ENCODE measurements around the gene SEMA4G. TPM values are rescaled to one million over a fixed set of nuclear protein-coding genes. Genes with fewer than 3 reads are reported as not detected.
"Not testable (repeated sequence)": the region's sequence is repeated elsewhere in the genome, so short reads cannot be mapped to it uniquely, and the experiment has no call there.

SEMA4G gene
- total RNA-seq, 1 experiment from 2014 or later = 0.42 TPM

- Histone ChIP-seq H3K9me3 (replicated peaks) (no peaks in the 10 kb centered on the region), H3K36me3 (peaks cover 70% of the 10 kb centered on the region), H3K27me3 (replicated peaks) (no peaks in the 10 kb centered on the region), H3K27ac (no peak overlapping the region), H3K4me3 (no peak overlapping the region), H3K4me1 (replicated peaks) (peaks cover 2% of the 10 kb centered on the region)
- DNase-seq (ENCODE audit: low read depth in 1 of 2, low spot score in 2 of 2) = no peak
Measured at GRCh38 chr10:100963826-100964225, 5.5 kb upstream of the SEMA4G start.

- no peaks in the 10 kb centered on the region for H3K27me3 ChIP-seq (replicated peaks)
- H3K4me1 ChIP-seq (replicated peaks) = peaks cover 11% of the 10 kb centered on the region
- no peak overlapping the region for H3K27ac ChIP-seq
- no peak for DNase-seq (ENCODE audit: low read depth in 1 of 2, low spot score in 2 of 2)
- no peaks in the 10 kb centered on the region for H3K9me3 ChIP-seq (replicated peaks)
- no peak overlapping the region for H3K4me3 ChIP-seq
- peaks cover 53% of the 10 kb centered on the region for H3K36me3 ChIP-seq
Measured at GRCh38 chr10:100965820-100966219, 3.5 kb upstream of the SEMA4G start.

GRCh38 chr10:100966887-100967286 lies 2.4 kb upstream of the SEMA4G start:
- Histone ChIP-seq H3K27ac (no peak overlapping the region), H3K36me3 (peaks cover 45% of the 10 kb centered on the region), H3K27me3 (replicated peaks) (no peaks in the 10 kb centered on the region), H3K9me3 (replicated peaks) (no peaks in the 10 kb centered on the region), H3K4me1 (replicated peaks) (peaks cover 14% of the 10 kb centered on the region), H3K4me3 (no peak overlapping the region)
- DNase-seq (ENCODE audit: low read depth in 1 of 2, low spot score in 2 of 2) = no peak

GRCh38 chr10:100967332-100967731 lies 2.0 kb upstream of the SEMA4G start:
- H3K4me3 ChIP-seq = no peak overlapping the region
- no peak overlapping the region for H3K27ac ChIP-seq
- H3K27me3 ChIP-seq (replicated peaks) = no peaks in the 10 kb centered on the region
- DNase-seq (ENCODE audit: low read depth in 1 of 2, low spot score in 2 of 2) = no peak
- peaks cover 18% of the 10 kb centered on the region for H3K4me1 ChIP-seq (replicated peaks)
- peaks cover 40% of the 10 kb centered on the region for H3K36me3 ChIP-seq
- H3K9me3 ChIP-seq (replicated peaks) = no peaks in the 10 kb centered on the region

- DNase-seq (ENCODE audit: low read depth in 1 of 2, low spot score in 2 of 2) = no peak
- Histone ChIP-seq H3K36me3 (peaks cover 31% of the 10 kb centered on the region), H3K27me3 (replicated peaks) (no peaks in the 10 kb centered on the region), H3K9me3 (replicated peaks) (no peaks in the 10 kb centered on the region), H3K4me1 (replicated peaks) (peaks cover 18% of the 10 kb centered on the region), H3K27ac (no peak overlapping the region), H3K4me3 (no peak overlapping the region)
Measured at GRCh38 chr10:100968062-100968736, 1.1 kb upstream of the SEMA4G start.

GRCh38 chr10:100968863-100969186 lies 479 bp upstream of the SEMA4G start:
- Histone ChIP-seq H3K4me1 (replicated peaks) (peaks cover 18% of the 10 kb centered on the region), H3K27ac (no peak overlapping the region)

GRCh38 chr10:100970076-100970913 lies 991 bp downstream of the SEMA4G start:
- DNase-seq (ENCODE audit: low read depth in 1 of 2, low spot score in 2 of 2) = no peak
- Histone ChIP-seq H3K4me1 (replicated peaks) (peaks cover 20% of the 10 kb centered on the region), H3K4me3 (no peak overlapping the region), H3K36me3 (peaks cover 15% of the 10 kb centered on the region), H3K27me3 (replicated peaks) (no peaks in the 10 kb centered on the region), H3K27ac (no peak overlapping the region), H3K9me3 (replicated peaks) (no peaks in the 10 kb centered on the region)

More at GRCh38 chr10:100968863-100969186, 479 bp upstream of the SEMA4G start:
- Histone ChIP-seq H3K4me3 (peak overlapping the region; percentile 39), H3K9me3 (replicated peaks) (no peaks in the 10 kb centered on the region), H3K36me3 (peaks cover 25% of the 10 kb centered on the region), H3K27me3 (replicated peaks) (no peaks in the 10 kb centered on the region)
- no peak for DNase-seq (ENCODE audit: low read depth in 1 of 2, low spot score in 2 of 2)

GRCh38 chr10:100970914-100971811 lies 1.9 kb downstream of the SEMA4G start:
- Histone ChIP-seq H3K9me3 (replicated peaks) (no peaks in the 10 kb centered on the region), H3K27me3 (replicated peaks) (no peaks in the 10 kb centered on the region), H3K36me3 (peaks cover 10% of the 10 kb centered on the region), H3K4me1 (replicated peaks) (peaks cover 24% of the 10 kb centered on the region), H3K4me3 (no peak overlapping the region), H3K27ac (no peak overlapping the region)
- DNase-seq (ENCODE audit: low read depth in 1 of 2, low spot score in 2 of 2) = no peak

- Histone ChIP-seq H3K4me3 (no peak overlapping the region), H3K36me3 (0 out of 2 replicates have a peak, but pooled peaks cover under 1% of the 10 kb centered on the region), H3K27ac (no peak overlapping the region), H3K4me1 (replicated peaks) (peaks cover 24% of the 10 kb centered on the region), H3K27me3 (replicated peaks) (no peaks in the 10 kb centered on the region), H3K9me3 (replicated peaks) (no peaks in the 10 kb centered on the region)
- no peak for DNase-seq (ENCODE audit: low read depth in 1 of 2, low spot score in 2 of 2)
Measured at GRCh38 chr10:100972115-100972903, 3.0 kb downstream of the SEMA4G start.

GRCh38 chr10:100972904-100973535 lies 3.7 kb downstream of the SEMA4G start:
- no peaks in the 10 kb centered on the region for H3K27me3 ChIP-seq (replicated peaks)
- no peak overlapping the region for H3K27ac ChIP-seq
- peaks cover 24% of the 10 kb centered on the region for H3K4me1 ChIP-seq (replicated peaks)
- DNase-seq (ENCODE audit: low read depth in 1 of 2, low spot score in 2 of 2) = no peak
- H3K9me3 ChIP-seq (replicated peaks) = no peaks in the 10 kb centered on the region
- no peaks in the 10 kb centered on the region for H3K36me3 ChIP-seq
- H3K4me3 ChIP-seq = no peak overlapping the region

GRCh38 chr10:100975397-100975796 lies 6.1 kb downstream of the SEMA4G start:
- DNase-seq (ENCODE audit: low read depth in 1 of 2, low spot score in 2 of 2) = not testable (repeated sequence)
- H3K4me1 ChIP-seq (replicated peaks) = peaks cover 13% of the 10 kb centered on the region

GRCh38 chr10:100976906-100977305 lies 7.6 kb downstream of the SEMA4G start:
- peaks cover 18% of the 10 kb centered on the region for H3K36me3 ChIP-seq
- no peak for DNase-seq (ENCODE audit: low read depth in 1 of 2, low spot score in 2 of 2)

More at GRCh38 chr10:100975397-100975796, 6.1 kb downstream of the SEMA4G start:
- not testable (repeated sequence) for H3K4me3 ChIP-seq; H3K27ac ChIP-seq; H3K27me3 ChIP-seq (replicated peaks); H3K9me3 ChIP-seq (replicated peaks); H3K36me3 ChIP-seq

More at GRCh38 chr10:100976906-100977305, 7.6 kb downstream of the SEMA4G start:
- no peaks in the 10 kb centered on the region for H3K9me3 ChIP-seq (replicated peaks)
- H3K27me3 ChIP-seq (replicated peaks) = no peaks in the 10 kb centered on the region
- H3K4me1 ChIP-seq (replicated peaks) = peaks cover 10% of the 10 kb centered on the region
- H3K4me3 ChIP-seq = no peak overlapping the region
- no peak overlapping the region for H3K27ac ChIP-seq

Data from SJSA1 (cell line).